ENCODE data around the gene GLRX5.

Gene GLRX5

GRCh38 chr14:95534299-95535225, at the start of gene GLRX5:
Gene GLRX5 (plus strand): TSS chr14:95535050. CDS start chr14:95535090, 40 bp downstream.
- H3K4me3 ChIP-seq (ENCODE audit: low read depth, low read length): peak within 1 kb of the TSS; percentile 87
- TF ChIP-seq CTCF (IDR thresholded peaks at IDR 0.05; ENCODE audit: borderline replicate concordance, insufficient read depth, low read depth, low read length): no peak

GRCh38 chr14:95485222-95485819, 49.5 kb upstream of the GLRX5 start:
- TF ChIP-seq CTCF (IDR thresholded peaks at IDR 0.05; ENCODE audit: borderline replicate concordance, insufficient read depth, low read depth, low read length): no peak

GRCh38 chr14:95486875-95487668, 47.8 kb upstream of the GLRX5 start:
- TF ChIP-seq CTCF (IDR thresholded peaks at IDR 0.05; ENCODE audit: borderline replicate concordance, insufficient read depth, low read depth, low read length): no peak
- no peak overlapping the region for H3K4me3 ChIP-seq (ENCODE audit: low read depth, low read length)

More at GRCh38 chr14:95485222-95485819, 49.5 kb upstream of the GLRX5 start:
- no peak overlapping the region for H3K4me3 ChIP-seq (ENCODE audit: low read depth, low read length)

GRCh38 chr14:95487669-95488084, 47.2 kb upstream of the GLRX5 start:
- H3K4me3 ChIP-seq (ENCODE audit: low read depth, low read length): no peak overlapping the region
- no peak for TF ChIP-seq CTCF (IDR thresholded peaks at IDR 0.05; ENCODE audit: borderline replicate concordance, insufficient read depth, low read depth, low read length)

- H3K4me3 ChIP-seq (ENCODE audit: low read depth, low read length): no peak overlapping the region
- no peak for TF ChIP-seq CTCF (IDR thresholded peaks at IDR 0.05; ENCODE audit: borderline replicate concordance, insufficient read depth, low read depth, low read length)
Observed at GRCh38 chr14:95488376-95489213, 46.3 kb upstream of the GLRX5 start.
